GM12878 (cell line): ENCODE measurements around the gene ELAPOR1. TPM values are rescaled to one million over a fixed set of nuclear protein-coding genes. Genes with fewer than 3 reads are reported as not detected.

Experiments used
- ATAC-seq: fragments of 200-7000 bp; cut with Tn5 transposase; 3 replicates; pipeline ENCODE4 v1.9.1; 2020; ENCODE audit warnings: mild to moderate bottlenecking, moderate library complexity
- BruUV-seq: library from RNA; stranded (reverse); fragments of 400-500 nt; replicated peaks from 2 replicates; lab custom pipeline; 2021; lab: Mats Ljungman, UMichigan
- CTCF ChIA-PET: fragments of 300-600 bp; sonication (Branson Sonifier 250); formaldehyde crosslinking; extraction: SDS; loops from one replicate; lab custom pipeline; 2021; ENCODE audit warnings: inconsistent platforms; lab: Yijun Ruan, JAX
- POLR2A ChIA-PET: fragments of 350-600 bp; formaldehyde crosslinking; extraction: SDS; loops from one replicate; lab custom pipeline; 2021; ENCODE audit warnings: inconsistent platforms; lab: Charles Lee
- RAD21 ChIA-PET: fragments of 300-600 bp; sonication (Branson Sonifier 250); formaldehyde crosslinking; loops from one replicate; lab custom pipeline; 2023; ENCODE audit warnings: antibody characterized with exemption; ENCODE audit not compliant: unreplicated experiment; lab: Charles Lee
- SMC1A ChIA-PET: fragments of 300-600 bp; sonication (Branson Sonifier 250); formaldehyde crosslinking; loops from one replicate; lab custom pipeline; 2023; ENCODE audit not compliant: unreplicated experiment, uncharacterized antibody; lab: Charles Lee
- DNase-seq: peaks from one replicate; pipeline ENCODE4 v3.0.0-alpha.2; 2011; ENCODE audit warnings: low read depth, low spot score
- FAIRE-seq: peaks from 3 replicates; lab custom pipeline; 2011; peaks lifted over from hg19 to GRCh38; lab: Jason Lieb, UNC
- H2AFZ ChIP-seq: 2 replicates; pipeline ENCODE4 v1.6.0; 2011; ENCODE audit warnings: low read depth, low read length, control low read depth; ENCODE audit not compliant: control insufficient read depth
- H3K27ac ChIP-seq: 2 replicates; pipeline ENCODE4 v1.5.1; 2011; ENCODE audit warnings: control low read depth; ENCODE audit not compliant: control insufficient read depth, insufficient read depth
- H3K27me3 ChIP-seq, 2 experiments: replicated peaks in 1 of 2; 2 replicates each; pipeline versions ENCODE4 v1.6.0 to v1.6.1; 2011; ENCODE audit warnings: low read length in 1 of 2; ENCODE audit not compliant: control insufficient read depth in 2 of 2, insufficient read depth in 2 of 2
- H3K36me3 ChIP-seq, 2 experiments: 2 replicates each; pipeline ENCODE4 v1.5.1; 2011; ENCODE audit warnings: low read length in 1 of 2; ENCODE audit not compliant: control insufficient read depth in 2 of 2, insufficient read depth in 2 of 2
- H3K4me1 ChIP-seq: 2 replicates; pipeline ENCODE4 v1.6.1; 2011; ENCODE audit warnings: mild to moderate bottlenecking, low read length, moderate library complexity, mixed read lengths; ENCODE audit not compliant: control insufficient read depth, insufficient read depth
- H3K4me2 ChIP-seq: 2 replicates; pipeline ENCODE4 v1.6.0; 2011; ENCODE audit warnings: control low read depth; ENCODE audit not compliant: control insufficient read depth, insufficient read depth
- H3K4me3 ChIP-seq: fragments of 200-600 bp; sonication (generic); 2 replicates; pipeline ENCODE4 v1.5.1; 2016
- H3K79me2 ChIP-seq: 2 replicates; pipeline ENCODE4 v1.6.0; 2011; ENCODE audit warnings: low read length; ENCODE audit not compliant: control insufficient read depth, insufficient read depth
- H3K9ac ChIP-seq: 2 replicates; pipeline ENCODE4 v1.8.0; 2011; ENCODE audit warnings: low read length, control low read depth, mixed read lengths; ENCODE audit not compliant: control insufficient read depth, insufficient read depth
- H3K9me3 ChIP-seq: replicated peaks from 3 replicates; pipeline ENCODE4 v1.5.1; 2011; ENCODE audit warnings: mild to moderate bottlenecking, low read length; ENCODE audit not compliant: control insufficient read depth, insufficient read depth
- H4K20me1 ChIP-seq: 2 replicates; pipeline ENCODE4 v1.6.0; 2011; ENCODE audit not compliant: control insufficient read depth, insufficient read depth
- CBX3 ChIP-seq: fragments of 200-600 bp; sonication (generic); IDR thresholded peaks from 2 replicates; pipeline ENCODE4 v1.6.1; 2016; ENCODE audit warnings: low read depth, borderline replicate concordance
- ESRRA ChIP-seq: IDR thresholded peaks from 2 replicates; pipeline ENCODE4 v1.6.1; 2012; ENCODE audit warnings: mild to moderate bottlenecking, low read length, improper control_type of control experiment
- IKZF2 ChIP-seq, 2 experiments: fragments of 450-650 bp; IDR thresholded peaks; 2 replicates each; pipeline ENCODE4 v1.6.1; 2017; ENCODE audit warnings: mild to moderate bottlenecking in 2 of 2, moderate library complexity in 2 of 2
- MEF2A ChIP-seq: IDR thresholded peaks from 2 replicates; pipeline ENCODE4 v1.6.1; 2011; ENCODE audit warnings: low read depth, mild to moderate bottlenecking, low read length, moderate library complexity; ENCODE audit not compliant: insufficient read depth
- MTA3 ChIP-seq: IDR thresholded peaks from 2 replicates; pipeline ENCODE4 v1.6.1; 2012; ENCODE audit warnings: low read length, inconsistent platforms, borderline replicate concordance
- NBN ChIP-seq: fragments of 450-650 bp; IDR thresholded peaks from 2 replicates; pipeline ENCODE4 v1.6.1; 2016
- NFYA ChIP-seq: IDR thresholded peaks from 2 replicates; pipeline ENCODE4 v1.6.1; 2011; ENCODE audit warnings: low read depth, mild to moderate bottlenecking, low read length, improper control_type of control experiment, borderline replicate concordance
- PML ChIP-seq: IDR thresholded peaks from 2 replicates; pipeline ENCODE4 v1.6.1; 2012; ENCODE audit warnings: low read length, inconsistent platforms
- POLR2A ChIP-seq: IDR thresholded peaks from 2 replicates; pipeline ENCODE4 v1.6.1; 2011; ENCODE audit warnings: low read depth, mild to moderate bottlenecking, low read length
- RAD51 ChIP-seq: fragments of 450-650 bp; IDR thresholded peaks from 2 replicates; pipeline ENCODE4 v1.6.1; 2016; ENCODE audit warnings: moderate library complexity, mild to moderate bottlenecking, inconsistent platforms
- SREBF1 ChIP-seq: IDR thresholded peaks from 2 replicates; pipeline ENCODE4 v1.6.1; 2012; ENCODE audit warnings: mild to moderate bottlenecking, low read length
- SREBF2 ChIP-seq: IDR thresholded peaks from 2 replicates; pipeline ENCODE4 v1.6.1; 2012; ENCODE audit warnings: mild to moderate bottlenecking, low read length
- TBL1XR1 ChIP-seq: IDR thresholded peaks from 2 replicates; pipeline ENCODE4 v1.6.1; 2012; ENCODE audit warnings: low read depth, low read length, improper control_type of control experiment
- ZBED1 ChIP-seq: IDR thresholded peaks from 2 replicates; pipeline ENCODE4 v1.6.1; 2016; ENCODE audit warnings: borderline replicate concordance
- WGBS: methylation state at CpG from one replicate; pipeline ENCODE4 v1.1.6; 2016; ENCODE audit warnings: low lambda C conversion rate; ENCODE audit not compliant: insufficient replicate concordance, insufficient coverage; ENCODE audit errors: missing lambda C conversion rate; 5-methylcytosine and 5-hydroxymethylcytosine counted together
- in situ Hi-C: fragments of 300-500 bp; cut with MboI; formaldehyde crosslinking; loops from 9 replicates; pipeline ENCODE4 v1.14.3; 2018; ENCODE audit warnings: mixed read lengths
- intact Hi-C: fragments of 100-400 bp; cut with micrococcal nuclease; formaldehyde crosslinking; loops from one replicate; pipeline ENCODE4 v1.14.2; 2022; ENCODE audit not compliant: unreplicated experiment
- polyA plus RNA-seq, 11 experiments: library from polyadenylated mRNA; depleted of rRNA in 4 of 11; unstranded in 6 of 11; stranded (reverse) in 5 of 11; fragments of >200 nt; fragmentation: Nextera tagmentation in 4 of 11; fragmentation: Illumina TruSeq in 1 of 11; extraction: Ambion mirVana in 4 of 11; extraction: Trizol in 1 of 11; gene quantifications; 1 replicate in 1 of 11; 2 replicates in 10 of 11; pipeline versions ENCODE4 v1.2.1 to v1.2.3, GENCODE V29; 2011 to 2016; ENCODE audit warnings: inconsistent platforms in 2 of 11, missing spikeins in 2 of 11, low read depth in 1 of 11
- total RNA-seq, 4 experiments: library from RNA; depleted of rRNA in 3 of 4; stranded (reverse); fragments of >200 nt in 3 of 4; fragmentation: Illumina TruSeq in 1 of 4; extraction: Trizol in 1 of 4; gene quantifications; 2 replicates each; pipeline versions ENCODE4 v1.2.1 to v1.2.3, GENCODE V29; 2013 to 2021
- TF ChIP-seq, protein P1 (sequence below): IDR thresholded peaks from 2 replicates; pipeline ENCODE4 v1.6.1; 2012; ENCODE audit warnings: low read depth, low read length, improper control_type of control experiment

The ELAPOR1 gene
- total and polyA plus RNA-seq, 10 of the 15 experiments (the other 5 are each of a cell fraction or from before 2014, with no cell fraction given), result 0.04 to 2.1 (median 0.19) TPM; not detected in 2

- RAD21 ChIA-PET, result no interaction called here
- Histone ChIP-seq H3K4me2 (no peak overlapping the region), H3K27ac (no peak overlapping the region), H3K27me3 (no peaks in the 10 kb centered on the region), H3K79me2 (peaks cover 32% of the 10 kb centered on the region), H3K36me3 (peaks cover 0 to 9% of the 10 kb centered on the region in 2 experiments; a peak in 3 of 4 replicates), H4K20me1 (no peaks in the 10 kb centered on the region)
- DNase-seq (no peak), ATAC-seq (no peak)
- POLR2A ChIA-PET, result interaction anchor here (1.0 kb wide), 1 partner anchor 20 kb away, joined by 4 read pairs; the partner anchor contains the start of gene TAF13
- CTCF ChIA-PET, result interaction anchor here (1.1 to 1.6 kb wide), 2 partner anchors 17 to 19 kb away, joined by 3 to 4 read pairs; a partner anchor contains a TSS
- TF ChIP-seq MEF2A (no peak), ZBED1 (no peak), NBN (no peak), MTA3 (no peak), SREBF1 (no peak), SREBF2 (no peak), IKZF2 (IDR thresholded peaks at IDR 0.05) (no peak), ESRRA (no peak), CBX3 (no peak), TBL1XR1 (no peak), RAD51 (no peak), NFYA (no peak), POLR2A (no peak), PML (no peak)
- TF ChIP-seq, protein P1, sequence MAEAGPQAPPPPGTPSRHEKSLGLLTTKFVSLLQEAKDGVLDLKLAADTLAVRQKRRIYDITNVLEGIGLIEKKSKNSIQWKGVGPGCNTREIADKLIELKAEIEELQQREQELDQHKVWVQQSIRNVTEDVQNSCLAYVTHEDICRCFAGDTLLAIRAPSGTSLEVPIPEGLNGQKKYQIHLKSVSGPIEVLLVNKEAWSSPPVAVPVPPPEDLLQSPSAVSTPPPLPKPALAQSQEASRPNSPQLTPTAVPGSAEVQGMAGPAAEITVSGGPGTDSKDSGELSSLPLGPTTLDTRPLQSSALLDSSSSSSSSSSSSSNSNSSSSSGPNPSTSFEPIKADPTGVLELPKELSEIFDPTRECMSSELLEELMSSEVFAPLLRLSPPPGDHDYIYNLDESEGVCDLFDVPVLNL, result no peak
- TF ChIP-seq, all 136 proteins: peak for 0
- SMC1A ChIA-PET, result interaction anchor here (0.8 kb wide), 1 partner anchor 14 kb away, joined by 3 read pairs; no protein-coding TSS in a partner anchor
- H3K9me3 ChIP-seq, result no peaks in the 10 kb centered on the region
- H3K9ac ChIP-seq, result no peak overlapping the region
- no peak for FAIRE-seq
- intact Hi-C loops (no loop called here), in situ Hi-C loops (no loop called here)
- WGBS, result 50% methylated on average over 1 of the region's 1 CpG
- no peak overlapping the region for H2AFZ ChIP-seq
- H3K4me3 ChIP-seq, result no peak overlapping the region
- H3K4me1 ChIP-seq, result peaks cover 5% of the 10 kb centered on the region; the same call in 1 of the 2 replicates
- no TSS peak for BruUV-seq
Measured at GRCh38 chr1:109096120-109096519, 17.8 kb upstream of the ELAPOR1 start.
